Activated CD4-positive, alpha-beta T cell treated with anti-CD3 and anti-CD28 coated beads, Interleukin-2, Interleukin-4, amounts not matched to agents 100 ng/mL and 50 ng/mL, durations not matched to agents 16 hours and 8 hours (primary cell): ENCODE data around the gene TTLL7.
A peak's percentile ranks its signal among the peaks of the same experiment; 100 is the strongest.

Experiments
- DNase-seq: peaks from one replicate; pipeline ENCODE4 v3.0.0-alpha.2; 2020; ENCODE audit warnings: low spot score

TTLL7 gene, protein sequence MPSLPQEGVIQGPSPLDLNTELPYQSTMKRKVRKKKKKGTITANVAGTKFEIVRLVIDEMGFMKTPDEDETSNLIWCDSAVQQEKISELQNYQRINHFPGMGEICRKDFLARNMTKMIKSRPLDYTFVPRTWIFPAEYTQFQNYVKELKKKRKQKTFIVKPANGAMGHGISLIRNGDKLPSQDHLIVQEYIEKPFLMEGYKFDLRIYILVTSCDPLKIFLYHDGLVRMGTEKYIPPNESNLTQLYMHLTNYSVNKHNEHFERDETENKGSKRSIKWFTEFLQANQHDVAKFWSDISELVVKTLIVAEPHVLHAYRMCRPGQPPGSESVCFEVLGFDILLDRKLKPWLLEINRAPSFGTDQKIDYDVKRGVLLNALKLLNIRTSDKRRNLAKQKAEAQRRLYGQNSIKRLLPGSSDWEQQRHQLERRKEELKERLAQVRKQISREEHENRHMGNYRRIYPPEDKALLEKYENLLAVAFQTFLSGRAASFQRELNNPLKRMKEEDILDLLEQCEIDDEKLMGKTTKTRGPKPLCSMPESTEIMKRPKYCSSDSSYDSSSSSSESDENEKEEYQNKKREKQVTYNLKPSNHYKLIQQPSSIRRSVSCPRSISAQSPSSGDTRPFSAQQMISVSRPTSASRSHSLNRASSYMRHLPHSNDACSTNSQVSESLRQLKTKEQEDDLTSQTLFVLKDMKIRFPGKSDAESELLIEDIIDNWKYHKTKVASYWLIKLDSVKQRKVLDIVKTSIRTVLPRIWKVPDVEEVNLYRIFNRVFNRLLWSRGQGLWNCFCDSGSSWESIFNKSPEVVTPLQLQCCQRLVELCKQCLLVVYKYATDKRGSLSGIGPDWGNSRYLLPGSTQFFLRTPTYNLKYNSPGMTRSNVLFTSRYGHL

DNA sequence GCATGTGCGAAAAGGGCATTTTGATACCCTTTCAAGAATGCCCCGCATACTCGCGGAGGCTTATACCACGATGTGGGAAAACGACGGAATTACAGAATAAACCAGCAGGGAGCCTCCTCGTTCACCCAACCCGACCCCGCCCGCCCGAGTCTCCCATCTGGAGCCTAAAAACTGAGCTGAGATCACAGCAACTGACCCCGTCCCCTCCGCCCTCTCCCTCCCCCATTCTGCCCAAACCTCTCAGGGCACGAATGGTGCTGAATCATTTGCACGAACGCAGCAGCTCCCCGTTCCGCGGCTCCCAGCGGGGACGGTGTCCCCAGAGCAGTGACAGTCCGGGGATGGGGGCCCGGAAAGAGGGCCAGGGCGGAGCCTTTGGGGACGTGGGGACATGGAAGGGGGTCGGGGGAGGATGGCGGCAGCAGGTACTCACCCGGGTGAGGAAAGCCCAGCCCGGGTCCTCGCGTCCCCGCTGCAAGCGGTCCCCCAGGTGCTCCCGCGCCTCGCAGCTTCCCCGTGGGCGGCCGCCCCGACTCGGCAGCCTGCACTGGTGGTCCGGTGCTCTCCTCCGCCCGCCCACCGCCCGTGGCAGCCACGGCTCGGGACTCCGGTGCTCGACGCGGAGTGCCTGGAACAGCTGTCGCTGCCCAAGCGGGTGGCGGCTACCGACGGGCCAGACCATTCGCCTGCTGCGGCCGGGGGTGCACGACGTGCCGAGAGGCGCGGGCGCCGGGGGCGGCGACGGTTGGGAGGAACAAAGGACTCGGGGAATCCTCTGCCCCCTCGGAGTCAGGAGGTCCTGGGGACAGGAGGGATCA lies at the start of gene TTLL7:
TSS of gene TTLL7 (minus strand) at position 635 of the 818 bp plus-strand sequence. CDS start 46,921 bp downstream, outside the sequence.
- peak; percentile 62 for DNase-seq

DNA sequence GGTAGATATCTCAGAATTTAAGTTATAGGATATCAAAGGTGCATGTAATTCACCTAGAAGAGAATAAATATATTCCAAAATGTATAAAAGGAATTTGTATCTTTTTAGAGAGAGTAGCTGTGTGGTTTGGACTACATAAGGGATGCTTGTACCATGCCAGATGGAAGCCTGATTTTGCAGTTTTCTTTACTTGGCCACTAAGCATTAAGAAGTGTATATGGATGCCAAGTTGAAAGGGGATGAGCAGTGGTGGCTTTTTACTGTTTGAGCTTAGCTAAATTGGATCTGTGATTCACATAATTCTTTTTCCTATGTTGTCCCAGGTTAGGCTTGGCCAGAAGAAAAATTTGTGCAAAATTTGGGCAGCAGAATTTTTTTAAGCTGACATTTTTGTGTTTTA lies 43.5 kb upstream of the TTLL7 start:
- no peak for DNase-seq

DNA sequence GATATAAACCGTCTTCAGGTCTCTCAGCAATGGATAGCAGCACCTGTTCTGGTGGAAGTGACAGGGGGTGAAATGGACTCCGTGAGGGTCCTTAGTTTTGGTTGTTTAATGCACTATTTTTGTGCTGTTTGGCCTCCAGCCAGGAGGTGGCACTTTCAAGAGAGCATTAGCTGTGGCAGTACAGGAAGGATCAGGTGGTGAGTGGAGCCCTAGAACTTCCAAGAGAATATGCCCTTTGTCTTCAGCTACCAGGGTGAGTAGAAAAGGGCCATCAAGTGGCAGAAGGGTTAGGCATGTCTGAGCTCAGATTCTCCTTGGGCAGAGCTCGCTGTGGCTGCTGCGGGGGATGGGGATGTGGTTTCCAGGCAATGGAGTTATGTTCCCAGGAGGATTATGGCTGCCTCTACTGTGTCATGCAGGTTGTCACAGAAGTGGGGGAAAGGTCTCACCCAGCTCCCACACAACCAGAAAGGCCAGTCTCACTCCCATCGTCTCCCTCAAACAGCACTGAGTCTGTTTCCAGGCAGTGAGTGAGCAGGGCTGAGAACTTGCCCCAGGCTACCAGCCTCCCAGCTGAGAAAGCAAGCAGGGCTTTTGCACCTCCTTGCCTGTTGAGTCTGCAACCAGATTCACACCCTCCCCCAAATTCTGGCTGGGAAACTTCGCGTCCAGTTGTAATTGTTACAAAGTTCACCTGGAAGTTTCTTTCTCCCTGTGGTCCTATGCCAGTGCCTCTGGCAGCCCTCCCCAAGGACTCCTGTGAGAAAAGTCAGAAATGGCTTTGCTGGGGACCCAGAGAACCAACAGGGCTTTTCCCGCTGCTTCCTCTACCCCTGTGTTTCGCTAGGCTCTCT lies 39.1 kb upstream of the TTLL7 start:
- no peak for DNase-seq

DNA sequence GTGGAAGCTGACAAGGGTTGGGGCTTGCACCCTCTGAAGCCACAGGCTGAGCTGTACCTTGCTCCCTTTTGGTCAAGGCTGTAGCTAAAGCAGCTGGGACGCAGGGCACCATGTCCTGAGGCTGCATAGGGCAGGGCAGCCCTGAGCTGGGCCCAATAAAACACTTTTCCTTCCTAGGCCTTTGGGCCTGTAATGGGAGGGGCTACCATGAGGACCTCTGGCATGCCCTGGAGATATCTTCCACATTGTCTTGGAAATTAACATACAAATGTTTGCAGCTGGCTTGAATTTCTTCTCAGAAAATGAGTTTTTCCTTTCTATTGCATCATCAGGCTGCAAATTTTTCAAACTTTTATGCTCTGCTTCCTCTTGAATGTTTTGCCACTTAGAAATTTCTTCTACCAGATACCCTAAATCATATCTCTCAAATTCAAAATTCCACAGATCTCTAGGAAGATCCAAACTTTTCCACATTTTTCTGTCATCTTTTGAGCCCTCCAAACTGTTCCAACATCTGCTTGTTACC lies 32.9 kb upstream of the TTLL7 start:
- DNase-seq = no peak

DNA sequence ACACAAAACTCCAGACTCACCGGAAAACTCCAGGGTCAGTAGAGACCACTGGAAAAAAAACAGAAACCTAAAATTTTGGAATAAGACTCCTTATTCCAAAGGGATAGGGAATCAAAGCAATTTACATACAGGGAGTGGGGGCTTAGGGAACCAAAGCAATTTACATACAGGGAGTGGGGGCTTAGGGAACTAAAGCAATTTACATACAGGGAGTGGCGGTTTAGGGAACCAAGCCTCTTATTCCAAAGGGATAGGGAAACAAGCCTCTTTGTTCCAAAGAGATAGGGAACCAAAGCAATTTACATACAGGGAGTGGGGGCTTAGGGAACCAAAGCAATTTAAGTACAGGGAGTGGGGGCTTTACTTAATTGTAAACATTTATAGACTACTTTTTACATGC lies 28.4 kb upstream of the TTLL7 start:
- no peak for DNase-seq

DNA sequence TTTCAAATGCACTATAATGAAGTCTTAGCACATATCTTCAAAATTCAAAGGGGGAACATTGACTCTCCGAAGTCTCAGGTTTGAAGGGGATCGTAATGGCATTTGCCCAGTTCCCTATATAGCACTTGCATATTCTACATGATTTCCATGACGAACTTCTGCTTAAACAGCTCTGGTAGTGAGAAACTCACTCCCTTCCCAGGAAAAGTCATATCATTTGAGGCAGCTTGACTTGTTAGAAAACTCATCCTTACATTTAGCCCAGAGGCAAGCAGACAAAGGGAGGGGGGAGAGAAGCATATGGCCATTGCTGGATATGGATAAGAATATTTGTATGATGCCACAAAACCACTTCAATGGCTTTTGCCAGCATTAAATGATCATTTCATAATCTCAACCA lies 27.0 kb upstream of the TTLL7 start:
- DNase-seq = no peak

DNA sequence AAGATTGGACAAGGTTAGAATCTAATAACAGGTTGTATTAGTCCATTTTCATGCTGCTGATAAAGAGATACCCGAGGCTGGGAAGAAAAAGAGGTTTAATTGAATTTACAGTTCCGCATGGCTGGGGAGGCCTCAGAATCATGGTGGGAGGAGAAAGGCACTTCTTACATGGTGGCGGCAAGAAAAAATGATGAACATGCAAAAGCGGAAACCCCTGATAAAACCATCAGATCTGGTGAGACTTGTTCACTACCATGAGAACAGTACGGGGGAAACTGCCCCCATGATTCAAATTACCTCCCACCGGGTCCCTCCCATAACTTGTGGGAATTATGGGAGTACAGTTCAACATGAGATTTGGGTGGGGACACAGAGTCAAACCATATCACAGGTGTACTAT lies 22.9 kb upstream of the TTLL7 start:
- DNase-seq = no peak

DNA sequence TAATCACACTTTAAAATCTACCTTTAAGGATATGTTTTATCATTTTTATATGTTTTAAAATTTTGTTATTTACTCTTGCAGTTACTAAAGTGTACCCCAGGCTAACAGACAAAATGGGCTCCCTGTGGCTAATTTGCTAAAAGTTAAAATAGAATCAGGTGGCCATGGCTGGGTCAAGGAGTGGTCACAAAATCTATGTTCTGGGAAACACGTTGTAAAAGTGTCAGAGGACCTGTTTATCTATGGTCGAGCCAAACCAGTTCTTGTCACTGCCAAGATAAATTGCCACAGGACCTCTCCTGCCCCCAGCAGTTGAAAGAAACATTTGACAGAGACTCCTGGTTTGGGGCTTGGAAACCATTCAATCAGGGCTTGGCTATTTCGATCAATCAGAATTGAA lies 21.2 kb upstream of the TTLL7 start:
- no peak for DNase-seq

DNA sequence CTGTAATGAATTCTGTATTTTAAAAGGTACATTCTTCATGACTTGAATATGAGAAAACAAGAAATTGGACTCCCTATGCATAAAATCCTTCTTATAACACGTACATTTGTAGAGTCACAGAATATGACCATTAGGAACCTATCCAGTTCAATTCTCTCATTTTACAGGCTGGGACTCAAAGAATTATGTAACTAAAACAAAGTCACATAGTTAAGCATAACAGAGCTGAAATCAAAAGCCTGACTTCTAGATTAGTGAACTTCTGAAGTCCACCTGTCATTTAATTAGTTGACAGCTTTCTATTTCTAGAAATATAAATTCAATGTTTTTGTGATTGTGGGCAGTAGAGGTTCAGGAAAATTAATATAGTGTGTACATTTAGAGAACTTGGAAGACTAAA lies 20.3 kb upstream of the TTLL7 start:
- DNase-seq = no peak

DNA sequence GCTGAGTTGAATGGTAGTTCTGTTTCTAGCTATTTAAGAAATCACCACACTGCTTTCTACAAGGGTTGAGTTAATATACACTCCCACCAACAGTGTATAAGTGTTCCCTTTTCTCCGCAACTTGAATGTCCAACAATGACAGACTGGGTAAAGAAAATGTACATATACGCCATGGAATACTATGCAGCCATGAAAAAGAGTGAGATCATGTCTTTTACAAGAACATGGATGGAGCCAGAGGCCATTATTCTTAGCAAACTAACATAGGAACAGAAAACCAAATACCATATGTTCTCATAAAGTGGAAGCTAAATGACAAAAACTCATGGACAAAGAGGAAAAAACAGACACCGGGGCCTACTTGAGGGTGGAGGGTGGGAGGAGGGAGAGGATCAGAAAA lies 14.8 kb upstream of the TTLL7 start:
- no peak for DNase-seq

DNA sequence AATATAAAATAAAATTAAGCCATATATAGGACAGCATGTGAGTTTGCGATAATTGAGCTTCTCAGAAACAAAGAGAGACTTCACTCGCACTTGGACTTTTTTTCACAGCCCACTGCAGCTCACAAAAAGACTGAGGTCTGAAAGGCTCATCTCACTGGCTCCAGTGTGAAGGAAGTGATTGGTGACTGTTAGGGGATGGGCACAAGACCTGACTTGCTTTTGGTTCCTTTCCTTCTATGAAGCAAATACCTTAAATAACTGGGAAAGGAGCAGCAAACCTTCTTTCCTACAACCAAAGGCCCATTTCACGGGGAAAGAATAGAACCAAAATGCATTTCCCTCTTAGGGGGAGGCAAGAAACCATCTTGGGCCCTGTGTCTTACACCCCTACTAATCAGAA lies 13.1 kb upstream of the TTLL7 start:
- DNase-seq = no peak

DNA sequence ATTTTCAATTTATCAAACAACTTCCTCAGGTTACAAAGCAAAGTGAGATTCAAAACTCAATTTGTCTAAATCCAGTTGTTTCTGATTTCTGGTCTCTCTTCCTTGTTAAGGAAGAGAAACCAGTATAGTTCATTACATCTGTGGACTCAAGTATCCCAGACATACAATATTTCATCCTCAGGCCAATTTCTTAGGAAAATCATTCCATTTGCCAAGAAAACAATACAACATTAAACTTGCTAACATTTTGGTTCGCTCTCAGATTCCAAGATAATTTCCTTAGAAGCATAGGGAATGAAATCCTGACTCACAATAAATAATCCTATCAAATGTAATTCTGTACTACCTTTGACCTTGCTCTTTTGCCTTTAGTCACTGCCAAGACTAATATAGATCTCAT lies 11.2 kb upstream of the TTLL7 start:
- no peak for DNase-seq

DNA sequence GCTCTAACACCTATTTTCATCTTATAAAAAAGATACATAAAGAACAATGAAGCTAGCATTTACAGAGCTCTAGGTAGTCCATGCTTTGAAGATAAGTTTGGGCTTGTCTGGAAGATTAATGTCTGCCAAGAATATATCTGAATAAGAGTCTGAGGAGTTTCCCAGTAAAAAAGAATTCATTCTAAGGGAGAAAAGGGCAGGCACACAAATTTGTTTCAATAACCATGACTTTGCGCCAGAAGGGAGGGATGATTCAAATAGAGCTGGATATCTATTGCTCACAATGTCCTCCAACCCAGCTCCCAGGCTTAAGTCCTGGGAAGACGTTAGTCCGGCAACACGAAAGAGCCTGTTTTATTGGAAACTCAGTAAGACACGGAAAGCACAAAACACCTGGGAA lies 9.7 kb upstream of the TTLL7 start:
- DNase-seq = no peak

DNA sequence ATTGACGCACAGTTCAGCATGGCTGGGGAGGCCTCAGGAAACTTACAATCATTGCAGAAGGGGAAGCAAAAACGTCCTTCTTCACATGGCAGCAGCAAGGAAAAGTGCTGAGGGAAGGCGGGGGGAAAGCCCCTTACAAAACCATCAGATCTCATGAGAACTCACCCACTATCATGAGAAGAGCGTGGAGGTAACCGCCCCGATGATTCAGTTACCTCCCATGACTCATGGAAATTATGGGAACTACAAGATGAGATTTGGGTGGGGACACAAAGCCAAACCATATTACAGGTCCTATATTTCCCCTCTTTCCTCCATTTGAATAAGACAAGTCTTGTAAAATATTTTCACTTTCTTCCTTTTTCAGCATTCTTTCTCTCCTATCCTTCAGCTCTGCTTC lies 7.7 kb upstream of the TTLL7 start:
- DNase-seq = no peak

DNA sequence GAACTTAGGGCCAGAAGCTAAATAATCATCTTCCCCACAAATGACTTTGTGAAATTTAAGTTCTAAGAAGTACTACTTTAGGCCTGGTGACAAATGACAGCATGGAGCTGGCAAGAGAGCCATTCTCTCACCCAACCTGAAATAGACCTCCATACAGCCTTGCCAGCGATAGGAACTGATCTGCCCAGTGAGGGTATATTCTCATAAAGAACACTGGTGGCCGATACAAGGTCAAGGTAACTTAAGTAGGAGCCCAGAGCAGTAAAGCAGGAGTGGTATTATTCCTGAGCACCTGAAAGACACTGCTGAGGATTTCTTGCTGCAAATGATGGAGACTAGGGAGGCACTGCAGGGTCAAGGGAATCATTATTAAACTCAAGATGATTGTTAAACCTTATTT lies 2.6 kb upstream of the TTLL7 start:
- DNase-seq = no peak

DNA sequence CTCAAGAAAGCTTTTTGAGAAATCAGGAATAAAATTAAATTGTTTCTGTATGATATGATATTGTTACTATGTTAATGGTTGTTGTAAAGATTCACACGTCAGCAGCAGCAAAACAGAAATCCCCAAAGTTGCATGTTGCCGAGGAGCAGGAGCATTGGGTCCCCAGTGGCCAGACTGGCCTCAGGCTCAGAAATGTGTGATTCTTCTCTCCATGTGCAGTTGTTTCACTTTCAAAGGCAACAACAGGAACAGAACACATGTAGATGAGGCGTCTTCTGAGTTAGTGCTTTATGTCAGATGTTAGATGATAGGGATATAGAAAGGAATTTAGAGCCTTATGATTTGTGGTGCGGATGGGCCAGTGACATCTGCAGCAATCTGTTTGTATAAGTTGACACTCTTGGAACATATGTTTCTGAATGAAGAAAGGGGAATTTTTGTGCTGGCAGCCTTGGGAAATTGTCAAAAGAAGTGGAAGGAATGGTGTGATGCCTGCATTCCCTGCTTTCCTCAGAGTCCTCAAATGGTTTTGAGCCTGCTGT lies 2.1 kb upstream of the TTLL7 start:
- DNase-seq = no peak

DNA sequence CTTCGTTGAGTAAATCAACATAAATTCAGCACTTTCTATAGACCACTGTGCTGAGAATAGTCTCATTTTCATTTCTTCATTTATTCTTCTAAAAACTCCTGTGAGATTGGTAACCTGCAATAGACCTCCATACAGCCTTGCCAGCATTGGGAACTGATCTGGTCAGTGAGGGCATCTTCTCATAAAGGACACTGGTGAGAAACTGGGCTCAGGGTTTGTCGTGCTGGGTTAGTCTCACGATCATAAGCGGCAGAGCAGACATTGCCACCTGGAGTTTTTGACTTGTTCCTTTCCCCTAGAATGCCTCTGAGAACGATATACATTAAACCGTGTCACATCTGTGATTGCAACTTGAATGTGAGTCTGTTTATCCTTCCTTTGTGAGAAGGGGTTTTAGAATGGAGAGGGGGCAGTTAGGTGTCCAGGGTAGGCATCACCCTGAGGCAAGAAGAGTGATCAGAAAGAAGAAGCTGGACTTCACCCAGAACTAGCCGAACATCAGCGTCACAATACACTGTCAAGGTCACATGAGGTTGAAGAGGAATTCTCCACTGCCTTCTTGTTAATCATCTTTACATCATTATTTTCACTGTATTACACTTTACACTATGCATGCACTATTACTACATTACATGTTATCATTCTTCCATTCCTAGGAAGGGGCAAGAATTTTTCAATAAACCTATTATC lies 1.4 kb upstream of the TTLL7 start:
- DNase-seq = no peak

DNA sequence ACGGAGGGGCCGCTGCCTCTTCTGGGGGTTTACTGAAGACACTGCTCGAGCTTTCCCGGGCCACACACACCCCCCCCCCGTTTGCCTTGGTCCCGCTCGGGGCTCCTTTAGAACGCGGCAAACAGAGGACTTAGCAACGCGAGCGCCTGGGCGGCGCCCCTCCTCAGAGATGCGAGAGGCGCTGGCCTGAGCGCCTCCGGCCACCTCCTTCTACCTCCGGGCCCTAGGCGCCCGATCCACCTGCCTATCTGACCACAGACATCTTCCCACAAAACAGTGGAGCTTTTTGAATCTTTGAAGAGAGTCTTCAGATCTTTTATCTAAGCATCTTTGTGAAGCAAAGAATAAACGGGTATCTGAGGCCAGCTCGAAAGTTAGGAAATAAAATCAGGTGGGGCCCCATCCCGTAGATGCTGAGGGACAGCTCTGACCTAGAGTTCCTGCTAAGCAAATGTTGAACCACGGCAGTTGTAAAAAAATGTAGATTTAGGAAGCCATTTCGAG lies 436 bp upstream of the TTLL7 start:
- DNase-seq = peak; percentile 52

DNA sequence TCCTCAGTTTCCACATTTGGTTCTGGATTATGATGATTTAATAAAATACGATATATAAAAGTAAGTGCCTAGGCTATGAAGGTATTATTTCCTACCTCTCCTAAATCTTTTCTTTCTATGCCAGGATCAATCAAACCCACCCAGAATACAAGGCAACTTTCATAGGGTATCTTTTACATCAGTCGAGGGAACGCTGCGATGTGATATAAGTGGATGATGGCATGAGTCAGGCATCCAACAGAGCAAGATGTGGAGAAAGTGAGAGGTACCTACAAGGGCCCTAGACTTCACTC lies 781 bp downstream of the TTLL7 start:
- no peak for DNase-seq

DNA sequence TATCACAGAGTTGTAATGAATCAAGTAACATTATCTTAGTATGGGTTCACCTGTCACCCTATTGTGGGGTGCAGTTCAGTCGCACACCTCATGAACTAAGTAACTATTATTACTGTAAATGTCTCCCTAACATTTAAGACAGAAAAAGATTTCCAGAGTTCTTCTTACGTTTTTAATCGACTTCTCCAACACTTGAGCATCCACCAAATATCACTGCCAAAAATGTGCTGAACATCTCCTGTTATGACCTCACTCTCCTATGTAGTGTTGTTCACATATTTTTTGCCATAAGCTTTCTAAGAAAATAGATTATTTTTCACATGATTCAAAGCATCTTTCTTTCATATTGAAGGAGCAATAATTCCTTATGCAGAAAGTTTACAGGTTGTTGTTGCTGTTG lies 1.3 kb downstream of the TTLL7 start:
- no peak for DNase-seq
